GM10248 (cell line): Measurements from ENCODE around the gene CTCFL.

ENCODE experiments used
- CTCF ChIA-PET: fragments of 300-600 bp; sonication (Branson Sonifier 250); formaldehyde crosslinking; extraction: SDS; loops from one replicate; lab custom pipeline; 2021; ENCODE audit warnings: antibody characterized with exemption; lab: Yijun Ruan, JAX
- POLR2A ChIA-PET: fragments of 350-650 bp; sonication (Branson Sonifier 250); formaldehyde crosslinking; extraction: SDS; loops from one replicate; lab custom pipeline; 2020; ENCODE audit warnings: antibody characterized with exemption; lab: Yijun Ruan, JAX
- DNase-seq: peaks from one replicate; pipeline ENCODE4 v3.0.0; 2012; ENCODE audit errors: extremely low spot score
- TF ChIP-seq, protein P1 (sequence below): IDR thresholded peaks from 2 replicates; pipeline ENCODE4 v1.5.1; 2012; ENCODE audit warnings: mild to moderate bottlenecking, low read depth; ENCODE audit errors: extremely low read depth, missing control alignments, control extremely low read depth

Gene CTCFL

DNA sequence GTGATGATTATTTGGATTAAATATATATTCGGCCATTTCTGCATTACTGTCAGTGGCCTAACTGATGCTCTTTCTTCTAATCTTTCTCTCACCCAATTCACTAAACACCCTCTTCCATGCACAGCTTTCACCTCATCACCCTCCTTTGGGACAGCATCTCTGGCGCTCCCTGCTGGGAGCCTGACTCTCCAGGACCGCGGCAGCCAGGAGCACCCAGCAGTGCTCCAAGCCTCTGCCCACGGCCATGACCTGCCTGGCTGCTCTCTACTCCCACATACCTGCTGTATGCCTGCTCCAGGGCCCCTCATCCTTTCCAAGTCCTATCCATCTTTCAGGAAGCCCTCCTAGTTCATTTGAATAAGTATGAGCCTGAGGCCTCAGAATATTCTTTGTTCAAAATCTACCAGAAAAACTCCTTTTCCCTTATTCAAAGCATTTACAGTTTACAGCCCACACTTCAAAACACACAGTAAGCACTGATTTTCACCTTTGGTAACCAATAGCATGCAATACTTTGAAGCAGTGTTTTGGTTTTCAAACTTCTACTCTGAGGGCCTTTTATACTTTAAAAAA, 15.2 kb downstream of the CTCFL start:
- POLR2A ChIA-PET: no interaction called here
- CTCF ChIA-PET: interaction anchor here (1.1 to 3.2 kb wide), 4 partner anchors 14 to 701 kb away, joined by 3 to 8 read pairs (median 4); no protein-coding TSS in a partner anchor
- TF ChIP-seq, protein P1, sequence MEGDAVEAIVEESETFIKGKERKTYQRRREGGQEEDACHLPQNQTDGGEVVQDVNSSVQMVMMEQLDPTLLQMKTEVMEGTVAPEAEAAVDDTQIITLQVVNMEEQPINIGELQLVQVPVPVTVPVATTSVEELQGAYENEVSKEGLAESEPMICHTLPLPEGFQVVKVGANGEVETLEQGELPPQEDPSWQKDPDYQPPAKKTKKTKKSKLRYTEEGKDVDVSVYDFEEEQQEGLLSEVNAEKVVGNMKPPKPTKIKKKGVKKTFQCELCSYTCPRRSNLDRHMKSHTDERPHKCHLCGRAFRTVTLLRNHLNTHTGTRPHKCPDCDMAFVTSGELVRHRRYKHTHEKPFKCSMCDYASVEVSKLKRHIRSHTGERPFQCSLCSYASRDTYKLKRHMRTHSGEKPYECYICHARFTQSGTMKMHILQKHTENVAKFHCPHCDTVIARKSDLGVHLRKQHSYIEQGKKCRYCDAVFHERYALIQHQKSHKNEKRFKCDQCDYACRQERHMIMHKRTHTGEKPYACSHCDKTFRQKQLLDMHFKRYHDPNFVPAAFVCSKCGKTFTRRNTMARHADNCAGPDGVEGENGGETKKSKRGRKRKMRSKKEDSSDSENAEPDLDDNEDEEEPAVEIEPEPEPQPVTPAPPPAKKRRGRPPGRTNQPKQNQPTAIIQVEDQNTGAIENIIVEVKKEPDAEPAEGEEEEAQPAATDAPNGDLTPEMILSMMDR: peak; percentile 62
- DNase-seq: peak; percentile 40

DNA sequence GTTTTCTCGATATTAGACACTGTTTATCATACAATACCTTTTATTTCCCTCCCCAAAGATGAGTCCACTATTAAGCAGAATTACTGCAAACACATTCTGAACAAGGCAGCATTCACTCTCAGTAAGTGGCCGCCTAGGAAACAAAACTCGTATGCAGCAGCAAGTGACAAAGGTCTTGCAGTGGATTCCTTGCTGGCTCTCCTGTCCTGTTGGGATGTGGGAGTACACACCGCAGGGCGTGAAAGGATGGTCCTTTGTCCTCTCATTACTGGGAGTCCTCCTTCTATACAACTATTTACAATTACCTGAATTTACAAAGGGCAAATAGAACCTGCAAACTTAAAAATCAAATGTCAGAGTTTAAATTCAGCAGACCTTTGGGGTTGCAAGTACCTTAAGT, 16.1 kb downstream of the CTCFL start:
- CTCF ChIA-PET: interaction anchor here (0.8 to 3.2 kb wide), 3 partner anchors 87 to 153 kb away, joined by 3 to 8 read pairs (median 3); no protein-coding TSS in a partner anchor
- TF ChIP-seq, protein P1: no peak
- DNase-seq: no peak
- POLR2A ChIA-PET: no interaction called here

DNA sequence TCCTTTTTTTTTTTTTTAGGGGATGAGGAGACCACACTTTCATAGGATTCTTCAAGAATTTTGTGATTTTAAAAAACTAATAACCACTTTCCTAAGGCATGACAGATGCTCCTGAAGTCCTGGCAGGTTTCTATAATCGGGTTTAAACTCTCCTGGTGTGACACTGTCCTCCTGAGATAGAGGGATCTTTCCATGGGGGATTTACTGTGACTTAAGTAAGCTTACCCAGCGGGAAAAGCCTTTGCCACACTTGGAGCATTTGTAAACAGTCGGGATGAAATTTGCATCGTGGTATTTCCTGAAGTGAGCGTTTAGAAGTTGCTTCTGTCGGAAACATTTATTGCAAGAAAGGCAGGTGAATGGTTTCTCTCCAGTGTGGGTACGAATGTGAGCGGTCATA, 16.6 kb downstream of the CTCFL start:
- TF ChIP-seq, protein P1: no peak
- DNase-seq: no peak
- POLR2A ChIA-PET: no interaction called here
- CTCF ChIA-PET: interaction anchor here (0.8 to 3.2 kb wide), 3 partner anchors 88 to 153 kb away, joined by 3 to 8 read pairs (median 3); no protein-coding TSS in a partner anchor

DNA sequence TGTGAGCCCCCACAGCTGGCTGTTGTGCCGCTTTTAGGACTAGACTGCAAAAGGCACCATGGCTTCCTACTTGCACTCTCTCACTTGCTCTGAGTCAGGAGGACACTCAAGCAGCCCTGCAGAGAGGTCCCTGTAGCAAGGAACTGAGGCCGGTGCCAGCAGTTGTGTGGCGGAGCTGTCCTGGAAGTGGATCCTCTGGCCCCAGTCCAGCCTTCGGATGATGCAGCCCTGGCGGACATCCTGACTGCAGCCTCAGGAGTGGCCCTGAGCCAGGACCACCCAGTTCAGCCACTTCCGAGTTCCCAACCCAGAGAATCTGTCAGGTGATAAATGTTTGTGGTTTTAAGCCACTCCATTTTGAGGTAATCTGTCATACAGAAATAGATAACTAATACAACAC, 17.5 kb downstream of the CTCFL start:
- CTCF ChIA-PET: interaction anchor here (0.8 to 3.2 kb wide), 6 partner anchors 26 to 1948 kb away, joined by 3 to 8 read pairs (median 4); no protein-coding TSS in a partner anchor
- POLR2A ChIA-PET: no interaction called here
- TF ChIP-seq, protein P1: no peak
- DNase-seq: no peak

DNA sequence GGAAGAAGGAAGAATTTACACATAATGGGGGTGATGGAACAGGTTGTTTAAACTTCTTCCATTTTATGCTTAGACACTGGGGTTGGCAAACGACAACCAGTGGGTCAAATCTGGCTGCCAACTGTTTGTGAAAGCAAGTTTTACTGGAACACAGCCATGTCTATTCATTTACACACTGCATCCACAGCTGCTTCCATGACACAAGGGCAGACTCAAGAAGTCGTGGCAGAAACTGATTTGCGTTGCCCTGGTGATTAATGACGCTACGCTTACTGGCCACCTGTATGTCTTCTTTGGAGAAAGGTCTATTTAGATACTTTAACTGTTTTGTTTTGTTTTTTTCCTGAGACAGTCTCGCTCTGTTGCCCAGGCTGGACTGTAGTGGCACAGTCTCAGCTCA, 19.0 kb downstream of the CTCFL start:
- TF ChIP-seq, protein P1: no peak
- DNase-seq: no peak
- CTCF ChIA-PET: interaction anchor here (1.4 to 1.9 kb wide), 3 partner anchors 10 to 117 kb away, joined by 4 to 7 read pairs (median 5); no protein-coding TSS in a partner anchor
- POLR2A ChIA-PET: no interaction called here

DNA sequence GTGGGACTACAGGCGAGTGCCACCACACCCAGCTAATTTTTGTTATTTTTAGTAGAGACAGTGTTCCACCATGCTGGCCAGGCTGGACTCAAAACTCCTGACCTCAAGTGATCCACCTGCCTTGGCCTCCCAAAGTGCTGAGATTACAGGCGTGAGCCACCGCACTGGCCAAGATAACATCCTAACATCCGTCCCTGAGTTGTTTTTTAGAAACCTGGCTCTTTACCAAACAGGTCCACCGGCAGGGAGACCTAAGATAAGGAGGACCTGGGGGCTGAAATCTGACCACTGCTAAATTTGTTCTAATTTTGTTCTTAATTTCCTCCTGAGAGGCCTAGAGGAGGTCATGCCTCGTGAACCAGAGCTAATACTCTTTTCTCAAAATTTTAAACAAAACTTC, 20.5 kb downstream of the CTCFL start:
- no peak for DNase-seq
- ChIA-PET POLR2A (no interaction called here), CTCF (interaction anchor here (0.7 to 1.9 kb wide), 4 partner anchors 8 to 414 kb away, joined by 3 to 9 read pairs (median 6); no protein-coding TSS in a partner anchor)
- TF ChIP-seq, protein P1: no peak
